Neural progenitor cell (in vitro differentiated cells): ENCODE data around the gene GDNF. TPM values are rescaled to one million over a fixed set of nuclear protein-coding genes. Genes with fewer than 3 reads are reported as not detected.

Source experiments
- DNase-seq: peaks from one replicate; pipeline ENCODE4 v3.0.0-alpha.2; 2016; ENCODE audit warnings: low spot score
- H2AFZ ChIP-seq: fragments of 200-600 bp; sonication (generic); replicated peaks from 2 replicates; pipeline ENCODE4 v1.6.1; 2016; ENCODE audit warnings: antibody characterized with exemption
- H3F3A ChIP-seq: fragments of 200-600 bp; sonication (generic); 2 replicates; pipeline ENCODE4 v1.6.1; 2016; ENCODE audit warnings: antibody characterized with exemption, low read depth
- H3K27ac ChIP-seq: fragments of 200-600 bp; sonication (generic); 2 replicates; pipeline ENCODE4 v1.5.1; 2016; ENCODE audit warnings: mild to moderate bottlenecking
- H3K27me3 ChIP-seq: fragments of 200-600 bp; sonication (generic); 2 replicates; pipeline ENCODE4 v1.6.1; 2016; ENCODE audit warnings: mild to moderate bottlenecking, moderate library complexity
- H3K36me3 ChIP-seq: fragments of 200-600 bp; sonication (generic); 2 replicates; pipeline ENCODE4 v1.5.1; 2016
- H3K4me1 ChIP-seq: fragments of 200-600 bp; sonication (generic); 2 replicates; pipeline ENCODE4 v1.6.1; 2016; ENCODE audit warnings: mixed run types
- H3K4me2 ChIP-seq: fragments of 200-600 bp; sonication (generic); 2 replicates; pipeline ENCODE4 v1.6.1; 2016
- H3K4me3 ChIP-seq: fragments of 200-600 bp; sonication (generic); 2 replicates; pipeline ENCODE4 v1.5.1; 2016
- H3K79me2 ChIP-seq: fragments of 200-600 bp; sonication (generic); 2 replicates; pipeline ENCODE4 v1.6.1; 2016; ENCODE audit warnings: low read depth
- H3K9ac ChIP-seq: fragments of 200-600 bp; sonication (generic); 2 replicates; pipeline ENCODE4 v1.6.1; 2016
- H3K9me3 ChIP-seq: fragments of 200-600 bp; sonication (generic); 2 replicates; pipeline ENCODE4 v1.5.1; 2016; ENCODE audit warnings: low read depth
- H4K20me1 ChIP-seq: fragments of 200-600 bp; sonication (generic); 2 replicates; pipeline ENCODE4 v1.6.1; 2016; ENCODE audit warnings: low read depth
- H3K27ac Mint-ChIP-seq: 3 replicates; pipeline ENCODE4 v1.8.0; 2021; ENCODE audit warnings: mixed read lengths
- H3K27me3 Mint-ChIP-seq: 2 replicates; pipeline ENCODE4 v1.8.0; 2022; ENCODE audit warnings: low read depth, mild to moderate bottlenecking, inconsistent platforms, moderate library complexity, mixed read lengths; ENCODE audit not compliant: insufficient read depth
- H3K36me3 Mint-ChIP-seq: 3 replicates; pipeline ENCODE4 v1.8.0; 2021; ENCODE audit warnings: mixed read lengths
- H3K4me1 Mint-ChIP-seq: 3 replicates; pipeline ENCODE4 v1.8.0; 2021; ENCODE audit warnings: mixed read lengths
- H3K4me3 Mint-ChIP-seq: 3 replicates; pipeline ENCODE4 v1.8.0; 2021; ENCODE audit warnings: mild to moderate bottlenecking, moderate library complexity, mixed read lengths
- H3K9me3 Mint-ChIP-seq: 3 replicates; pipeline ENCODE4 v1.8.0; 2020; ENCODE audit warnings: mixed read lengths
- CTCF ChIP-seq: fragments of 200-600 bp; sonication (generic); IDR thresholded peaks from 2 replicates; pipeline ENCODE4 v1.5.1; 2017; ENCODE audit warnings: antibody characterized with exemption, mild to moderate bottlenecking
- EZH2 ChIP-seq: fragments of 200-600 bp; sonication (generic); IDR thresholded peaks from 2 replicates; pipeline ENCODE4 v1.6.1; 2017; ENCODE audit warnings: antibody characterized with exemption, mild to moderate bottlenecking, moderate library complexity
- EZH2phosphoT487 ChIP-seq: fragments of 200-600 bp; sonication (generic); IDR thresholded peaks from 2 replicates; pipeline ENCODE4 v1.6.1; 2017; ENCODE audit warnings: antibody characterized with exemption
- total RNA-seq: library from RNA; depleted of rRNA; stranded (reverse); fragments of >200 nt; gene quantifications from 2 replicates; pipeline ENCODE4 v1.2.3, GENCODE V29; 2015; ENCODE audit warnings: low replicate concordance

The GDNF gene
- total RNA-seq, 1 donor from 2014 or later, result not detected

- Mint-ChIP-seq H3K9me3 (no peaks in the 10 kb centered on the region), H3K4me3 (no peak overlapping the region), H3K36me3 (no peaks in the 10 kb centered on the region), H3K27ac (no peak overlapping the region), H3K4me1 (no peaks in the 10 kb centered on the region), H3K27me3 (peaks cover 2% of the 10 kb centered on the region)
- Histone ChIP-seq H3K9me3 (no peaks in the 10 kb centered on the region), H3K27me3 (no peaks in the 10 kb centered on the region), H2AFZ (no peak overlapping the region), H3K4me1 (no peaks in the 10 kb centered on the region), H3K4me3 (no peak overlapping the region), H3K79me2 (no peaks in the 10 kb centered on the region), H3K9ac (no peak overlapping the region), H4K20me1 (no peaks in the 10 kb centered on the region), H3K27ac (no peak overlapping the region), H3F3A (no peaks in the 10 kb centered on the region), H3K36me3 (no peaks in the 10 kb centered on the region), H3K4me2 (no peak overlapping the region)
- TF ChIP-seq EZH2phosphoT487 (no peak), CTCF (no peak), EZH2 (no peak)
- DNase-seq, result no peak
Measured at GRCh38 chr5:37858250-37858649, 18.4 kb upstream of the GDNF start.

GRCh38 chr5:37857696-37858095 lies 17.9 kb upstream of the GDNF start:
- Mint-ChIP-seq H3K9me3 (no peaks in the 10 kb centered on the region), H3K27me3 (peaks cover 2% of the 10 kb centered on the region), H3K4me1 (no peaks in the 10 kb centered on the region), H3K27ac (no peak overlapping the region), H3K36me3 (no peaks in the 10 kb centered on the region), H3K4me3 (no peak overlapping the region)
- H3K27ac ChIP-seq, result no peak overlapping the region
- DNase-seq, result no peak
- H3K9ac ChIP-seq, result no peak overlapping the region
- H3K27me3 ChIP-seq, result no peaks in the 10 kb centered on the region
- H3K4me2 ChIP-seq, result no peak overlapping the region
- H3K4me3 ChIP-seq, result no peak overlapping the region
- no peak overlapping the region for H2AFZ ChIP-seq
- no peaks in the 10 kb centered on the region for H3K4me1 ChIP-seq
- H3K36me3 ChIP-seq, result no peaks in the 10 kb centered on the region
- no peaks in the 10 kb centered on the region for H3K9me3 ChIP-seq
- H3F3A ChIP-seq, result no peaks in the 10 kb centered on the region
- H3K79me2 ChIP-seq, result no peaks in the 10 kb centered on the region
- no peak for TF ChIP-seq EZH2
- TF ChIP-seq CTCF, result no peak
- TF ChIP-seq EZH2phosphoT487, result no peak
- H4K20me1 ChIP-seq, result no peaks in the 10 kb centered on the region

- no peak overlapping the region for H3K27ac ChIP-seq
- no peaks in the 10 kb centered on the region for H3K36me3 Mint-ChIP-seq
Measured at GRCh38 chr5:37855438-37855837, 15.6 kb upstream of the GDNF start.

More at GRCh38 chr5:37855438-37855837, 15.6 kb upstream of the GDNF start:
- Histone ChIP-seq H2AFZ (no peak overlapping the region), H3K9ac (no peak overlapping the region), H3K4me2 (no peak overlapping the region), H4K20me1 (no peaks in the 10 kb centered on the region), H3F3A (no peaks in the 10 kb centered on the region), H3K4me3 (no peak overlapping the region), H3K4me1 (no peaks in the 10 kb centered on the region), H3K79me2 (no peaks in the 10 kb centered on the region), H3K27me3 (no peaks in the 10 kb centered on the region), H3K9me3 (no peaks in the 10 kb centered on the region), H3K36me3 (no peaks in the 10 kb centered on the region)
- Mint-ChIP-seq H3K27ac (no peak overlapping the region), H3K4me3 (no peak overlapping the region), H3K4me1 (no peaks in the 10 kb centered on the region), H3K27me3 (peaks cover 2% of the 10 kb centered on the region), H3K9me3 (no peaks in the 10 kb centered on the region)
- TF ChIP-seq EZH2phosphoT487 (no peak), CTCF (no peak), EZH2 (no peak)
- no peak for DNase-seq
